Measurements from ENCODE around the gene C1orf21. TPM values are rescaled to one million over a fixed set of nuclear protein-coding genes. Genes with fewer than 3 reads are reported as not detected.

Gene C1orf21
- total and polyA plus RNA-seq, 2 donors (not counting 3 experiments of a cell fraction or from before 2014, with no cell fraction given) = 0.79 to 8.5 TPM

DNA sequence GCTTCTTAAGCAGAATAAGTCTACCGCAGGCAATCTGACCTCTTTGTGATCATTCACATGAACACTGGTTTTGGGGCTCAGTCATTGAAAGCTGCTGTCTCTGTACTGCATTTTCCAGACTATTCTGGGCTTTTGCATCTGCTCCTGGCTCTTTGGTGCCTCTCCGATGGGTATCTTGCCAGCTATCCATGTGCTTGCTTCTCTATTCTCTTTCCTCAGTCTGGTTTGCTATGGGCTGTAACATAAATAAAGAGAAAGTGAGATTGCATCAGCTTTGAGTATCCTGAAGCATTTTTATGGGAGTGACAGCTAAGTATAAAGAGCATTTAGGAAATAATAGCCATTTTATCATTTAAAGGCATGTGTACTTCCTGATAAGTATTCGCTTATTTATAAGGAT, 70.7 kb downstream of the C1orf21 start:
- ChIA-PET POLR2A (no interaction called here), CTCF (no interaction called here)
- Histone ChIP-seq H3K36me3 (ENCODE audit: control insufficient read depth in 2 of 2, extremely low read depth in 1 of 2, insufficient read depth in 2 of 2, low read length in 2 of 2) (no peaks in the 10 kb centered on the region), H3K27me3 (ENCODE audit: control insufficient read depth in 2 of 2, insufficient read depth in 2 of 2, low read length in 2 of 2) (no peaks in the 10 kb centered on the region), H4K20me1 (replicated peaks; ENCODE audit: control insufficient read depth, extremely low read depth, insufficient read depth, low read length) (no peaks in the 10 kb centered on the region), H3K9me3 (replicated peaks; ENCODE audit: control insufficient read depth, insufficient read depth, low read length) (no peaks in the 10 kb centered on the region), H2AFZ (ENCODE audit: low read depth, low read length) (no peak overlapping the region), H3K4me3 (replicated peaks in 1 of 3; ENCODE audit: insufficient read depth in 1 of 3, low read depth in 1 of 3, low read length in 3 of 3) (no peak overlapping the region), H3K4me1 (ENCODE audit: control insufficient read depth, extremely low read depth, insufficient read depth, low read length) (no peaks in the 10 kb centered on the region), H3K27ac (ENCODE audit: insufficient read depth, low read depth, low read length) (no peak overlapping the region), H3K79me2 (ENCODE audit: control insufficient read depth, insufficient read depth, low read length) (no peaks in the 10 kb centered on the region), H3K9me1 (replicated peaks; ENCODE audit: control insufficient read depth, extremely low read depth, insufficient read depth, low read length) (no peaks in the 10 kb centered on the region), H3K4me2 (ENCODE audit: insufficient read depth, low read length) (no peak overlapping the region), H3K9ac (replicated peaks; ENCODE audit: extremely low read depth, insufficient read depth, low read length) (no peak overlapping the region)
- FAIRE-seq = no peak
- intact Hi-C loops (cut with micrococcal nuclease) = no loop called here
- no TSS peak for BruUV-seq (replicated peaks)
- TF ChIP-seq POLR2A (IDR thresholded peaks at IDR 0.05; ENCODE audit: low read depth, low read length) = no peak
- TF ChIP-seq MYC (IDR thresholded peaks at IDR 0.05; ENCODE audit: low read depth, low read length) = no peak
- TF ChIP-seq, protein P1, sequence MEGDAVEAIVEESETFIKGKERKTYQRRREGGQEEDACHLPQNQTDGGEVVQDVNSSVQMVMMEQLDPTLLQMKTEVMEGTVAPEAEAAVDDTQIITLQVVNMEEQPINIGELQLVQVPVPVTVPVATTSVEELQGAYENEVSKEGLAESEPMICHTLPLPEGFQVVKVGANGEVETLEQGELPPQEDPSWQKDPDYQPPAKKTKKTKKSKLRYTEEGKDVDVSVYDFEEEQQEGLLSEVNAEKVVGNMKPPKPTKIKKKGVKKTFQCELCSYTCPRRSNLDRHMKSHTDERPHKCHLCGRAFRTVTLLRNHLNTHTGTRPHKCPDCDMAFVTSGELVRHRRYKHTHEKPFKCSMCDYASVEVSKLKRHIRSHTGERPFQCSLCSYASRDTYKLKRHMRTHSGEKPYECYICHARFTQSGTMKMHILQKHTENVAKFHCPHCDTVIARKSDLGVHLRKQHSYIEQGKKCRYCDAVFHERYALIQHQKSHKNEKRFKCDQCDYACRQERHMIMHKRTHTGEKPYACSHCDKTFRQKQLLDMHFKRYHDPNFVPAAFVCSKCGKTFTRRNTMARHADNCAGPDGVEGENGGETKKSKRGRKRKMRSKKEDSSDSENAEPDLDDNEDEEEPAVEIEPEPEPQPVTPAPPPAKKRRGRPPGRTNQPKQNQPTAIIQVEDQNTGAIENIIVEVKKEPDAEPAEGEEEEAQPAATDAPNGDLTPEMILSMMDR (IDR thresholded peaks at IDR 0.05; ENCODE audit: extremely low read depth in 1 of 2, insufficient read depth in 1 of 2, low read depth in 1 of 2, low read length in 2 of 2) = no peak
- TF ChIP-seq GATA2 (IDR thresholded peaks at IDR 0.05; ENCODE audit: insufficient read depth, insufficient read length, low read depth, low read length) = no peak
- no peak for TF ChIP-seq FOS (IDR thresholded peaks at IDR 0.05; ENCODE audit: borderline replicate concordance, insufficient read depth, low read length)
- TF ChIP-seq, protein P2, sequence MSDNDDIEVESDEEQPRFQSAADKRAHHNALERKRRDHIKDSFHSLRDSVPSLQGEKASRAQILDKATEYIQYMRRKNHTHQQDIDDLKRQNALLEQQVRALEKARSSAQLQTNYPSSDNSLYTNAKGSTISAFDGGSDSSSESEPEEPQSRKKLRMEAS (IDR thresholded peaks at IDR 0.05; ENCODE audit: insufficient read depth, insufficient read length) = no peak
- TF ChIP-seq EZH2 (IDR thresholded peaks at IDR 0.05; ENCODE audit: borderline replicate concordance, low read depth, low read length, severe bottlenecking) = no peak
- dilution Hi-C loops (cut with MboI; ENCODE audit: extremely low pct_ligation_motif_present, low sequenced_read_pairs) = no loop called here
- DNase-seq (ENCODE audit: low read depth, low spot score) = no peak
